Natural killer cell (primary cell): Measurements from ENCODE around the gene AFM. TPM values are rescaled to one million over a fixed set of nuclear protein-coding genes. Genes with fewer than 3 reads are reported as not detected.

Experiments used
- ATAC-seq, 3 donors: fragments of 150-1000 bp in 2 of 3; fragments of 200-7000 bp in 1 of 3; cut with Tn5 transposase; 1 replicate in 1 of 3; 2 replicates in 2 of 3; pipeline ENCODE4 v1.10.0; 2021; ENCODE audit warnings: mild to moderate bottlenecking in 2 of 3, moderate library complexity in 2 of 3
- DNase-seq, 2 donors: peaks; one replicate each; pipeline versions ENCODE4 v3.0.0 to v3.0.0-alpha.2; 2013 to 2021; ENCODE audit warnings: mixed read lengths in 1 of 2
- H3K27ac ChIP-seq: one replicate; pipeline ENCODE4 v1.5.1; 2013; ENCODE audit warnings: mild to moderate bottlenecking, low read length
- H3K27me3 ChIP-seq: one replicate; pipeline ENCODE4 v1.6.1; 2013; ENCODE audit warnings: low read length; ENCODE audit not compliant: control insufficient read depth, insufficient read depth
- H3K36me3 ChIP-seq: one replicate; pipeline ENCODE4 v1.6.1; 2013; ENCODE audit warnings: low read length; ENCODE audit not compliant: control insufficient read depth, insufficient read depth
- H3K4me1 ChIP-seq: one replicate; pipeline ENCODE4 v1.6.1; 2013; ENCODE audit warnings: low read length; ENCODE audit not compliant: control insufficient read depth, insufficient read depth
- H3K4me3 ChIP-seq: one replicate; pipeline ENCODE4 v1.5.1; 2013; ENCODE audit warnings: low read length
- H3K9me3 ChIP-seq: one replicate; pipeline ENCODE4 v1.6.1; 2013; ENCODE audit warnings: low read length; ENCODE audit not compliant: control insufficient read depth, insufficient read depth
- H3K27ac Mint-ChIP-seq, 2 donors: one replicate each; pipeline ENCODE4 v1.8.0; 2022; ENCODE audit warnings: mild to moderate bottlenecking in 2 of 2, mixed read lengths in 2 of 2, moderate library complexity in 1 of 2
- H3K27me3 Mint-ChIP-seq, 2 donors: one replicate each; pipeline ENCODE4 v1.8.0; 2022; ENCODE audit warnings: low read depth in 2 of 2, mixed read lengths in 2 of 2
- H3K36me3 Mint-ChIP-seq: one replicate; pipeline ENCODE4 v1.8.0; 2022; ENCODE audit warnings: mixed read lengths
- H3K4me1 Mint-ChIP-seq, 2 donors: one replicate each; pipeline ENCODE4 v1.8.0; 2022; ENCODE audit warnings: mixed read lengths in 2 of 2
- H3K4me3 Mint-ChIP-seq: one replicate; pipeline ENCODE4 v1.8.0; 2022; ENCODE audit warnings: mild to moderate bottlenecking, moderate library complexity, mixed read lengths
- H3K9me3 Mint-ChIP-seq, 2 donors: one replicate each; pipeline ENCODE4 v1.8.0; 2022; ENCODE audit warnings: mixed read lengths in 2 of 2
- CTCF ChIP-seq: fragments of 200-600 bp; IDR thresholded peaks from one replicate; pipeline ENCODE4 v1.8.0; 2022; ENCODE audit warnings: antibody characterized with exemption
- WGBS: methylation state at CpG from one replicate; pipeline ENCODE4 v1.1.7; 2013; ENCODE audit warnings: missing lambda C conversion rate; ENCODE audit not compliant: insufficient coverage; 5-methylcytosine and 5-hydroxymethylcytosine counted together
- intact Hi-C: fragments of 100-400 bp; cut with micrococcal nuclease; formaldehyde crosslinking; loops from one replicate; pipeline ENCODE4 v1.14.2; 2022
- total RNA-seq, 4 donors: library from RNA; stranded (reverse); fragments of 120-200 nt in 1 of 4; gene quantifications; one replicate each; pipeline versions ENCODE4 v1.2.3 to v1.2.4, GENCODE V29; 2013 to 2022

Gene AFM
- total RNA-seq, 3 donors from 2014 or later (not counting 1 experiment from before 2014, with no cell fraction given) = not detected

DNA sequence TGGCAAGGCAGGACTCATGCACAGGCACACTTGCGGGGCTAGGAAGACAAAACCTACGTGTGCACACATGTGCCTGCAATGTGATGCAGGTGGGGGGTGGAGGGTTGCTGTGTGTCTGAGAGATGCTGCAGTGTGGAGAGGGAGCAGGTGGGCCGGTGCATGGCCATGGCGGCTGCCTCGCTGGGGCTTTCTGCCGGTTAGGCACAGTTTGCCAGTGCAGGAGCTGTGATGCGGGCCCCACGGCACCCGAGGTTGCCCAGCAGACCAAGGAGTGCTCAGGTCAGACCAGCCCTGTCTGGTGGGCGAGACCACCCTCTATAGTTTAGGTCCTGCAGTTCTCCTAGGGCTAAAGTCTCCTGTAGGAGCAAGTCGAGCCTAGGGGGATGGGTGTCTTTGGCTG lies 4.4 kb upstream of the AFM start:
- WGBS = 79% methylated on average over 10 of the region's 11 CpGs
- Mint-ChIP-seq H3K36me3 (peaks cover 15% of the 10 kb centered on the region), H3K27me3 (no peaks in the 10 kb centered on the region), H3K9me3 (peaks cover 4 to 13% of the 10 kb centered on the region in 2 donors), H3K4me3 (no peak overlapping the region), H3K27ac (no peak overlapping the region), H3K4me1 (no peaks in the 10 kb centered on the region)
- ATAC-seq (no peak), DNase-seq (no peak)
- TF ChIP-seq CTCF = no peak
- Histone ChIP-seq H3K9me3 (peaks cover 6% of the 10 kb centered on the region), H3K4me1 (no peaks in the 10 kb centered on the region), H3K4me3 (no peak overlapping the region), H3K36me3 (no peaks in the 10 kb centered on the region), H3K27me3 (no peaks in the 10 kb centered on the region), H3K27ac (no peak overlapping the region)
- intact Hi-C loops = no loop called here

GRCh38 chr4:73479323-73479722 lies 2.2 kb upstream of the AFM start:
- no peak overlapping the region for H3K4me3 Mint-ChIP-seq
- no peak overlapping the region for H3K27ac Mint-ChIP-seq
- no peaks in the 10 kb centered on the region for H3K4me1 Mint-ChIP-seq
- no peaks in the 10 kb centered on the region for H3K27me3 ChIP-seq
- no peak for TF ChIP-seq CTCF
- peaks cover 6% of the 10 kb centered on the region for H3K9me3 ChIP-seq
- intact Hi-C loops = no loop called here
- no peaks in the 10 kb centered on the region for H3K36me3 ChIP-seq
- H3K27me3 Mint-ChIP-seq = no peaks in the 10 kb centered on the region
- no peak overlapping the region for H3K4me3 ChIP-seq
- no peaks in the 10 kb centered on the region for H3K4me1 ChIP-seq
- ATAC-seq (no peak), DNase-seq (no peak)
- 58% methylated on average over 1 of the region's 1 CpG for WGBS
- H3K9me3 Mint-ChIP-seq = peaks cover 4 to 6% of the 10 kb centered on the region in 2 donors
- H3K36me3 Mint-ChIP-seq = no peaks in the 10 kb centered on the region
- no peak overlapping the region for H3K27ac ChIP-seq

DNA sequence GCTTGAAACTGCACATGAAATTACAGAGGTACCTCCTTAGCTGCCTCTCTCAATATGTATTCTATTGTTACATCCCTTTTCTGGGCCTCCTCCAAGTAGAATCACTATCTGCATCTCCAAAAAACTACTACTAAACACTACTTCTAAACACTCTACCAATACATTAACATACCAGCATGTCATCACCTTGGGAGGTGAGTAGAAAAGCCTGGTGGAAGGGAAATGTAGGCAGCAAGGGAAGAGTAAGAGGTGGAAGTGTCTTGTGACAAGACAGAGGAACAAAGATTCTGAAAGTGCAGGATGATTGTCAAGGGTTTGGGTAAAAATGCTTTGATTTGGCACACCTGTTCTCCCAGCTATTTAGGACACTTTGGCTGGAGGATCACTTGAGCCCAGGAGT lies 3.5 kb downstream of the AFM start:
- Histone ChIP-seq H3K27me3 (no peaks in the 10 kb centered on the region), H3K9me3 (no peaks in the 10 kb centered on the region), H3K27ac (no peak overlapping the region), H3K4me1 (no peaks in the 10 kb centered on the region), H3K36me3 (no peaks in the 10 kb centered on the region), H3K4me3 (no peak overlapping the region)
- DNase-seq (no peak), ATAC-seq (no peak)
- Mint-ChIP-seq H3K27me3 (no peaks in the 10 kb centered on the region), H3K27ac (no peak overlapping the region), H3K36me3 (no peaks in the 10 kb centered on the region), H3K9me3 (peaks cover 3 to 8% of the 10 kb centered on the region in 2 donors), H3K4me3 (no peak overlapping the region), H3K4me1 (no peaks in the 10 kb centered on the region)
- intact Hi-C loops = no loop called here
- no peak for TF ChIP-seq CTCF

GRCh38 chr4:73485596-73485995 lies 4.1 kb downstream of the AFM start:
- DNase-seq (no peak), ATAC-seq (no peak)
- Histone ChIP-seq H3K27ac (no peak overlapping the region), H3K36me3 (no peaks in the 10 kb centered on the region), H3K4me1 (no peaks in the 10 kb centered on the region), H3K27me3 (no peaks in the 10 kb centered on the region), H3K9me3 (no peaks in the 10 kb centered on the region), H3K4me3 (no peak overlapping the region)
- no peaks in the 10 kb centered on the region for H3K27me3 Mint-ChIP-seq
- no peak overlapping the region for H3K27ac Mint-ChIP-seq
- no peaks in the 10 kb centered on the region for H3K36me3 Mint-ChIP-seq
- H3K4me1 Mint-ChIP-seq = no peaks in the 10 kb centered on the region
- peaks cover 3 to 8% of the 10 kb centered on the region in 2 donors for H3K9me3 Mint-ChIP-seq
- intact Hi-C loops = no loop called here
- no peak for TF ChIP-seq CTCF
- H3K4me3 Mint-ChIP-seq = no peak overlapping the region
